Right atrium auricular region (tissue), 2 donors: ENCODE results near the gene PAPOLA. TPM values are rescaled to one million over a fixed set of nuclear protein-coding genes. Genes with fewer than 3 reads are reported as not detected.

Experiments used
- DNase-seq: peaks from one replicate; pipeline ENCODE4 v3.0.0-alpha.2; 2019; ENCODE audit warnings: low spot score
- H3K27ac ChIP-seq, 2 donors: fragments of 200-600 bp; sonication (generic); 1 replicate in 1 of 2; 2 replicates in 1 of 2; pipeline ENCODE4 v1.5.1; 2016 to 2019
- H3K27me3 ChIP-seq, 2 donors: fragments of 200-600 bp; sonication (generic); one replicate each; pipeline versions ENCODE4 v1.5.1 to v1.6.0; 2017 to 2019
- H3K36me3 ChIP-seq: fragments of 200-600 bp; sonication (generic); one replicate; pipeline ENCODE4 v1.5.1; 2016
- H3K4me1 ChIP-seq, 2 donors: fragments of 200-600 bp; sonication (generic); one replicate each; pipeline versions ENCODE4 v1.5.1 to v1.6.0; 2017 to 2019
- H3K4me3 ChIP-seq, 2 donors: fragments of 200-600 bp; sonication (generic); 1 replicate in 1 of 2; 2 replicates in 1 of 2; pipeline ENCODE4 v1.5.1; 2017 to 2019; ENCODE audit warnings: mild to moderate bottlenecking in 1 of 2, moderate library complexity in 1 of 2
- H3K9me3 ChIP-seq, 2 donors: fragments of 200-600 bp; sonication (generic); one replicate each; pipeline ENCODE4 v1.5.1; 2019
- total RNA-seq, 2 donors: library from RNA; depleted of rRNA; stranded (reverse); fragments of >200 nt; gene quantifications; one replicate each; pipeline ENCODE4 v1.1.0, GENCODE V29; 2016
- TF ChIP-seq, protein P1 (sequence below), 2 donors: fragments of 200-600 bp; sonication (generic); IDR thresholded peaks; one replicate each; pipeline ENCODE4 v1.5.1; 2019; ENCODE audit warnings: antibody characterized with exemption in 2 of 2

PAPOLA gene
- total RNA-seq, 2 donors from 2014 or later = 85.2 to 91.9 TPM

DNA sequence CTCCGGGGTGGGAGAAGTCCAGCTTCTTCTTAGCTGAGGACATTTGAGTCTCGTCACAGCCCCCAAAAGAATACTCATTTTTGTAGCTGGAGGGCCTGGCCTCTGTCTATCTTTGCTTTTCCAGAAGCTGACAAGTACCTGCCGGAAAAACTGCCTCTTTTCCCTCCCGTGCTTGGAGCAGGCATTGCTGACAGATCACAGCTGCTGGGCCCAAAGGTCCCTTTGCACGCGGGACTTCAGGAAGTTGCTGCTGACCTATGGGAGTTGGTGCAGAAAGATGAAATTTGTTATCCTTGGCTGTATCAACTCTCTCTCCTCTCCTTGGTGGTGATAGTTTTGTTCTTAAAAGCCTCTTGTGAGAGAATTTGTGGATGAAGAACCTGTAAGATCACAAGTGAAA is 92.8 kb downstream of the PAPOLA start:
- Histone ChIP-seq H3K27me3 (no peaks in the 10 kb centered on the region), H3K4me1 (peaks cover 0 to 11% of the 10 kb centered on the region in 2 donors)

DNA sequence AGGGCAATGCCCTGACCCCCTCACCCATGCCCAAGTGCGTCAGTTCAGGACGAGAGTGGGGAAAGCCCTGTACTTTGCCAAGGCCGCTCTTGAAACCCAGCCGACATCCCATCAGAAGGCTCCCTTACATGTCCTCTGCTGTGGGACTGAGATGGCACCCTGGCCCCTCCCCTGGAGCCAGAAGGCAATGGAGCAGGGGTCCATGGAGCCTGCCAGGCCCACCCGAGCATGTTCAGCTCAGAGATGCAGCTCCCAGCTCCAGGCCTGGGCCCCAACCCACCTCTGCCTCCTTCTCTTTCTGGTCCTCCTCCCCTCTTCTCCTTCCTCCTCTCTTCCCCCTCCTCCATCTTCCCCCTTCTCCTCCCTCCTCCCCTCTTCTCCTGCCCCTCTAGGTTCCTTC is 95.5 kb downstream of the PAPOLA start:
- H3K4me3 ChIP-seq = no peak overlapping the region
- H3K9me3 ChIP-seq = no peaks in the 10 kb centered on the region

More for the DNA sequence above, 92.8 kb downstream of the PAPOLA start:
- no peak for DNase-seq
- H3K4me3 ChIP-seq = no peak overlapping the region
- TF ChIP-seq, protein P1, sequence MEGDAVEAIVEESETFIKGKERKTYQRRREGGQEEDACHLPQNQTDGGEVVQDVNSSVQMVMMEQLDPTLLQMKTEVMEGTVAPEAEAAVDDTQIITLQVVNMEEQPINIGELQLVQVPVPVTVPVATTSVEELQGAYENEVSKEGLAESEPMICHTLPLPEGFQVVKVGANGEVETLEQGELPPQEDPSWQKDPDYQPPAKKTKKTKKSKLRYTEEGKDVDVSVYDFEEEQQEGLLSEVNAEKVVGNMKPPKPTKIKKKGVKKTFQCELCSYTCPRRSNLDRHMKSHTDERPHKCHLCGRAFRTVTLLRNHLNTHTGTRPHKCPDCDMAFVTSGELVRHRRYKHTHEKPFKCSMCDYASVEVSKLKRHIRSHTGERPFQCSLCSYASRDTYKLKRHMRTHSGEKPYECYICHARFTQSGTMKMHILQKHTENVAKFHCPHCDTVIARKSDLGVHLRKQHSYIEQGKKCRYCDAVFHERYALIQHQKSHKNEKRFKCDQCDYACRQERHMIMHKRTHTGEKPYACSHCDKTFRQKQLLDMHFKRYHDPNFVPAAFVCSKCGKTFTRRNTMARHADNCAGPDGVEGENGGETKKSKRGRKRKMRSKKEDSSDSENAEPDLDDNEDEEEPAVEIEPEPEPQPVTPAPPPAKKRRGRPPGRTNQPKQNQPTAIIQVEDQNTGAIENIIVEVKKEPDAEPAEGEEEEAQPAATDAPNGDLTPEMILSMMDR (IDR thresholded peaks at IDR 0.05) = no peak
- H3K36me3 ChIP-seq = no peaks in the 10 kb centered on the region
- no peak overlapping the region for H3K27ac ChIP-seq
- H3K9me3 ChIP-seq = no peaks in the 10 kb centered on the region

DNA sequence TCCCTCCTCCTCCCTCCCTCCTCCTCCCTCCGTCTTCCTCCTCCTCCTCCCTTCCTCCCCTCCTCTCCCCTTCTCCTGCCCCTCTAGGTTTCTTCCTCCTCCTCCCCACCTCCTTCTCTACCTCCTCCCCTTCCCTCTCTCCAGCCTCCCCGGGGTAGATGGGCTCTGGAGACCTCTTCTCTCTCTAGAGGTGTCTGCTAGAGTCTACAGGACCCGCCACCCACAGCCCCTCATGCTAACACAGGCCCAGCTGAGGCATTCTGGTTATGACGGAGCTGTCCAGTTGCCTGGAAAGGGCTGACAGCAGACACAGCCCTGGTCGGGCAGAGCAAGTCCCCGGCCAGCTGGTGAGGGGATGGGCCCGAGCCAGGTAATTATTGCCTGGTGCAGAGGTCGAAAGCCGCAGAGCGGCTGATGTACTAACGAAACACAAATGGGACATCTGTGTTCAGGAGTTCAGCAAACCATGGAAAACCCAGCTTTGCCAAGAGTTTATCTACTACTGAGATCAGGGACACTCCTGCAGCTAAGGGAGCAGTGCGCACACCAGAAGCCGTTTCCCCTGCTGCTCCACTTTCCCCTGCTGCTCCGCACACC is 96.2 kb downstream of the PAPOLA start:
- Histone ChIP-seq H3K36me3 (no peaks in the 10 kb centered on the region), H3K9me3 (no peaks in the 10 kb centered on the region), H3K4me3 (no peak overlapping the region), H3K27ac (no peak overlapping the region), H3K4me1 (no peaks in the 10 kb centered on the region), H3K27me3 (no peaks in the 10 kb centered on the region)
- TF ChIP-seq, protein P1 (IDR thresholded peaks at IDR 0.05) = no peak
- no peak for DNase-seq

More for the DNA sequence above, 95.5 kb downstream of the PAPOLA start:
- Histone ChIP-seq H3K36me3 (no peaks in the 10 kb centered on the region), H3K27ac (no peak overlapping the region), H3K27me3 (no peaks in the 10 kb centered on the region), H3K4me1 (peaks cover 0 to 5% of the 10 kb centered on the region in 2 donors)
- TF ChIP-seq, protein P1 (IDR thresholded peaks at IDR 0.05) = no peak
- no peak for DNase-seq

DNA sequence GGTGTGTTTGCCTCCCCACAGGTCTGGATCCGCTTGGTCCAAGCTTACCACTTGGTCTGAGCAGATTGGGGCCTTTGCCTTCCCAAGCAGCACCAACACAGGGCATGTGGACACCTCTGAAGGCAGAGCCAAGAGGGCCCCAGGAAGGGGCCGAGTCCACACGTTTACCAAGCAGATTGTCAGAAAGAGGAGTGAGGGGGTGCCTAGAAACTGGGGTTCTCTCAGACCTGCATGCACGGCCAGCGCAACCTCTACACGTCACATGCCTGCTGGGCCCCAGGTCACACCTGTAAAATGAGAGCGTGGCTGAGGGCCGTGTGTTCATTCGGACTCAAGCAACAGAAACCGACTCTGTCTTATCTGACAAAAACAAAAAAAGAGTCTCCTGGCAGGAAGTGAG is 96.9 kb downstream of the PAPOLA start:
- H3K4me1 ChIP-seq = no peaks in the 10 kb centered on the region
- no peak overlapping the region for H3K4me3 ChIP-seq
- H3K27me3 ChIP-seq = no peaks in the 10 kb centered on the region
- H3K36me3 ChIP-seq = no peaks in the 10 kb centered on the region
- no peak for DNase-seq
- H3K27ac ChIP-seq = no peak overlapping the region
- TF ChIP-seq, protein P1 (IDR thresholded peaks at IDR 0.05) = no peak
- no peaks in the 10 kb centered on the region for H3K9me3 ChIP-seq

DNA sequence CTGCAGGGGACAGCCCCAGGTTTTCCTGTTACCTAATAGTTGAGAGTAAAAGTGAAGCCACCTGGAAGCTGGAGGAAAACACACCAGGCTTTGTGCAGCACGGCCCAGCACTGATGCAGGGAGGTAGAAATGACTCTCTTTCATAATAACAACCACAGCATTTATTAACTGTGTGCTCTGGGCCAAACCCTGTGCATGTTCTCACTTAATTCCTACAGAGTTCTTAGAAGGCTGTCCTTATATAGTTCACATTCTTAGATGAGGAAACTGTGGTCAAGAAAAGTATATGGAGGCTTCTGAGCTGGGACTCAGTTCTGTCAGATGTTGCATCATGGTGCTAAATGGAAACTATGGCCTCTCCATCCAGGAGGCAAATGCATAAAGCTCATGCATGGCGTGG is 100.0 kb downstream of the PAPOLA start:
- Histone ChIP-seq H3K4me1 (no peaks in the 10 kb centered on the region), H3K4me3 (no peak overlapping the region), H3K27ac (no peak overlapping the region), H3K36me3 (no peaks in the 10 kb centered on the region), H3K9me3 (no peaks in the 10 kb centered on the region), H3K27me3 (no peaks in the 10 kb centered on the region)
- DNase-seq = no peak
- TF ChIP-seq, protein P1 (IDR thresholded peaks at IDR 0.05) = no peak
